HEK293 (cell line): Measurements from ENCODE around the gene KMT2D.

Experiments
- KLF1 ChIP-seq: fragments of 450-650 bp; formaldehyde crosslinking; IDR thresholded peaks from 2 replicates; pipeline ENCODE4 v1.5.1; 2016; ENCODE audit warnings: missing biosample characterization, missing genetic modification characterization
- SCRT2 ChIP-seq: fragments of 450-650 bp; formaldehyde crosslinking; IDR thresholded peaks from 2 replicates; pipeline ENCODE4 v1.5.1; 2016; ENCODE audit warnings: missing biosample characterization, missing genetic modification characterization
- SP7 ChIP-seq: fragments of 450-650 bp; formaldehyde crosslinking; IDR thresholded peaks from 2 replicates; pipeline ENCODE4 v1.5.1; 2016; ENCODE audit warnings: missing biosample characterization, missing genetic modification characterization
- ZBTB8A ChIP-seq: fragments of 450-650 bp; formaldehyde crosslinking; IDR thresholded peaks from 2 replicates; pipeline ENCODE4 v1.5.1; 2016; ENCODE audit warnings: missing biosample characterization, missing genetic modification characterization
- ZFHX2 ChIP-seq: fragments of 450-650 bp; formaldehyde crosslinking; conservative IDR thresholded peaks from 2 replicates; pipeline ENCODE4 v1.5.1; 2016; ENCODE audit warnings: missing biosample characterization, missing genetic modification characterization
- ZFP41 ChIP-seq: fragments of 450-650 bp; formaldehyde crosslinking; IDR thresholded peaks from 2 replicates; pipeline ENCODE4 v1.5.1; 2016; ENCODE audit warnings: missing biosample characterization, missing genetic modification characterization, borderline replicate concordance
- ZIC2 ChIP-seq: fragments of 450-650 bp; formaldehyde crosslinking; IDR thresholded peaks from 2 replicates; pipeline ENCODE4 v1.5.1; 2016; ENCODE audit warnings: missing biosample characterization, missing genetic modification characterization
- ZNF335 ChIP-seq: fragments of 450-650 bp; formaldehyde crosslinking; conservative IDR thresholded peaks from 2 replicates; pipeline ENCODE4 v1.5.1; 2016; ENCODE audit warnings: missing biosample characterization, missing genetic modification characterization
- ZNF341 ChIP-seq: fragments of 450-650 bp; formaldehyde crosslinking; IDR thresholded peaks from 2 replicates; pipeline ENCODE4; 2016; ENCODE audit warnings: low read depth, missing biosample characterization, missing genetic modification characterization
- ZNF423 ChIP-seq: fragments of 450-650 bp; formaldehyde crosslinking; IDR thresholded peaks from 2 replicates; pipeline ENCODE4 v1.5.1; 2016; ENCODE audit warnings: missing biosample characterization, missing genetic modification characterization
- ZNF585B ChIP-seq: fragments of 450-650 bp; formaldehyde crosslinking; IDR thresholded peaks from 2 replicates; pipeline ENCODE4 v1.5.1; 2016; ENCODE audit warnings: missing biosample characterization, missing genetic modification characterization
- ZNF610 ChIP-seq: fragments of 450-650 bp; formaldehyde crosslinking; IDR thresholded peaks from 2 replicates; pipeline ENCODE4 v1.5.1; 2016; ENCODE audit warnings: missing biosample characterization, missing genetic modification characterization, borderline replicate concordance
- ZNF707 ChIP-seq: fragments of 450-650 bp; formaldehyde crosslinking; IDR thresholded peaks from 2 replicates; pipeline ENCODE4 v1.5.1; 2016; ENCODE audit warnings: missing biosample characterization, missing genetic modification characterization
- ZNF785 ChIP-seq: fragments of 450-650 bp; formaldehyde crosslinking; IDR thresholded peaks from 2 replicates; pipeline ENCODE4 v1.5.1; 2016; ENCODE audit warnings: missing biosample characterization, missing genetic modification characterization
- TF ChIP-seq, protein P1 (sequence below): fragments of 450-650 bp; formaldehyde crosslinking; IDR thresholded peaks from 2 replicates; pipeline ENCODE4 v1.5.1; 2016; ENCODE audit warnings: missing biosample characterization, missing genetic modification characterization
- TF ChIP-seq, protein P2 (sequence below): fragments of 450-650 bp; formaldehyde crosslinking; IDR thresholded peaks from 2 replicates; pipeline ENCODE4 v1.5.1; 2016; ENCODE audit warnings: missing biosample characterization, missing genetic modification characterization
- TF ChIP-seq, protein P3 (sequence below): fragments of 450-650 bp; formaldehyde crosslinking; IDR thresholded peaks from 2 replicates; pipeline ENCODE4 v1.5.1; 2016; ENCODE audit warnings: missing biosample characterization, missing genetic modification characterization
- TF ChIP-seq, protein P4 (sequence below): fragments of 450-650 bp; formaldehyde crosslinking; optimal IDR thresholded peaks from 2 replicates; pipeline ENCODE3; 2016; ENCODE audit warnings: missing biosample characterization, mild to moderate bottlenecking, missing genetic modification characterization
- TF ChIP-seq, protein P5 (sequence below): fragments of 450-650 bp; formaldehyde crosslinking; IDR thresholded peaks from 2 replicates; pipeline ENCODE4 v1.5.1; 2016; ENCODE audit warnings: missing biosample characterization, missing genetic modification characterization

KMT2D gene

DNA sequence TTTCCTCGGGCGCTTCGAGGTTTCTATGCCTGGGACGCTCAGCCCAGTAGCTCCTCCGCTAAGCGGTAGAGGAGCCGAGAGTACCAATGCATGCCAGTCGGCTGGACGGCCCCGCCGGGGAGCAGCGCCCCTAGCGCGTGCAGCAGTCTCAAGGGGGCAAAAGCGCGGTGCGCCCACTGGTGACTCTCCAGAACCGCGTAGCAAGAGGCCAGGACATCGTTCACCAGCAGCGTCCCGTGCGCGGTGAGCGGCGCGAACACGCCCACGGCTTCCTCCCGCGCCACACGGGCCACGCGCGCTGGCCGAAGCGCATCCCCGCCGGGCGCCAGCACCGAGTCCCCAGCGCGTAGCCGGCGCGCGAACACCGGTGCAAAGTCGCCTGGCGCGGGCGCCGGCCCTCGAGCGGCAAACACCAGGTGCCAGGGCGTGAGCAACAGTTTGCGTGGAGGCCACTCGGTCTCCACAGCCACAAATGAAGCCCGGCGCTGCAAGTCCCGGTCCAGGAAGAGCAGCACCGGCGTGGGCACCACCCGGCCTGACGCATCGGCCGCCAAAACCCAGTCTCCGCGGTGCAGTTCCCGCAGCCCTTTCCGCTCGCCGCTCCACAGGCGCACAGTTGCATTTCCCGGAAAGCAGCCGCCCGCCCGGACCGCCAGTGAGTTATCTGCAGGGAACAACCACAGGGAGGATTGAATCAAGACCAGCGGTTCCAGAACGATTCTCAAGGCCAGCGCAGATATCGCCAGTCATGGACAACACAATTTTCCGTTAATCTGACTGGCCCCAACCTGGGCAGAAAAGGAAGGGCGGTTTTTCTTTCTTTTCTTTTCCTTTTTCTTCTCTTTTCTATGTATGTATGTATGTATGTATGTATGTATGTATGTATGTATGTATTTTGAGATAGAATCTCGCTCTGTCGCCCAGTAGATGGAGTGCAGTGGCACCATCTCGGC, 29.5 kb upstream of the KMT2D start (continued):
- TF ChIP-seq ZBTB8A (tag by site-specific recombination) (peak; percentile 48), ZFP41 (tag by site-specific recombination) (no peak), ZFHX2 (tag by site-specific recombination) (peak; percentile 54), ZNF707 (tag by site-specific recombination) (no peak), KLF1 (tag by site-specific recombination) (no peak), ZNF335 (peak; percentile 59), ZNF341 (0 out of 2 replicates have a peak, but pooled peaks have one; percentile 23), SP7 (no peak), ZNF785 (no peak), ZNF610 (tag by site-specific recombination) (peak; percentile 98), ZNF423 (tag by site-specific recombination) (peak; percentile 52; the same call in 1 of the 2 replicates), ZNF585B (tag by site-specific recombination) (no peak), ZIC2 (peak; percentile 84), SCRT2 (tag by site-specific recombination) (peak; percentile 90)
- TF ChIP-seq, protein P1, sequence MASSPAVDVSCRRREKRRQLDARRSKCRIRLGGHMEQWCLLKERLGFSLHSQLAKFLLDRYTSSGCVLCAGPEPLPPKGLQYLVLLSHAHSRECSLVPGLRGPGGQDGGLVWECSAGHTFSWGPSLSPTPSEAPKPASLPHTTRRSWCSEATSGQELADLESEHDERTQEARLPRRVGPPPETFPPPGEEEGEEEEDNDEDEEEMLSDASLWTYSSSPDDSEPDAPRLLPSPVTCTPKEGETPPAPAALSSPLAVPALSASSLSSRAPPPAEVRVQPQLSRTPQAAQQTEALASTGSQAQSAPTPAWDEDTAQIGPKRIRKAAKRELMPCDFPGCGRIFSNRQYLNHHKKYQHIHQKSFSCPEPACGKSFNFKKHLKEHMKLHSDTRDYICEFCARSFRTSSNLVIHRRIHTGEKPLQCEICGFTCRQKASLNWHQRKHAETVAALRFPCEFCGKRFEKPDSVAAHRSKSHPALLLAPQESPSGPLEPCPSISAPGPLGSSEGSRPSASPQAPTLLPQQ (tag by site-specific recombination) = peak; percentile 27; the same call in 1 of the 2 replicates
- TF ChIP-seq, protein P2, sequence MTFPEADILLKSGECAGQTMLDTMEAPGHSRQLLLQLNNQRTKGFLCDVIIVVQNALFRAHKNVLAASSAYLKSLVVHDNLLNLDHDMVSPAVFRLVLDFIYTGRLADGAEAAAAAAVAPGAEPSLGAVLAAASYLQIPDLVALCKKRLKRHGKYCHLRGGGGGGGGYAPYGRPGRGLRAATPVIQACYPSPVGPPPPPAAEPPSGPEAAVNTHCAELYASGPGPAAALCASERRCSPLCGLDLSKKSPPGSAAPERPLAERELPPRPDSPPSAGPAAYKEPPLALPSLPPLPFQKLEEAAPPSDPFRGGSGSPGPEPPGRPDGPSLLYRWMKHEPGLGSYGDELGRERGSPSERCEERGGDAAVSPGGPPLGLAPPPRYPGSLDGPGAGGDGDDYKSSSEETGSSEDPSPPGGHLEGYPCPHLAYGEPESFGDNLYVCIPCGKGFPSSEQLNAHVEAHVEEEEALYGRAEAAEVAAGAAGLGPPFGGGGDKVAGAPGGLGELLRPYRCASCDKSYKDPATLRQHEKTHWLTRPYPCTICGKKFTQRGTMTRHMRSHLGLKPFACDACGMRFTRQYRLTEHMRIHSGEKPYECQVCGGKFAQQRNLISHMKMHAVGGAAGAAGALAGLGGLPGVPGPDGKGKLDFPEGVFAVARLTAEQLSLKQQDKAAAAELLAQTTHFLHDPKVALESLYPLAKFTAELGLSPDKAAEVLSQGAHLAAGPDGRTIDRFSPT = peak; percentile 34; the same call in 1 of the 2 replicates
- TF ChIP-seq, protein P3, sequence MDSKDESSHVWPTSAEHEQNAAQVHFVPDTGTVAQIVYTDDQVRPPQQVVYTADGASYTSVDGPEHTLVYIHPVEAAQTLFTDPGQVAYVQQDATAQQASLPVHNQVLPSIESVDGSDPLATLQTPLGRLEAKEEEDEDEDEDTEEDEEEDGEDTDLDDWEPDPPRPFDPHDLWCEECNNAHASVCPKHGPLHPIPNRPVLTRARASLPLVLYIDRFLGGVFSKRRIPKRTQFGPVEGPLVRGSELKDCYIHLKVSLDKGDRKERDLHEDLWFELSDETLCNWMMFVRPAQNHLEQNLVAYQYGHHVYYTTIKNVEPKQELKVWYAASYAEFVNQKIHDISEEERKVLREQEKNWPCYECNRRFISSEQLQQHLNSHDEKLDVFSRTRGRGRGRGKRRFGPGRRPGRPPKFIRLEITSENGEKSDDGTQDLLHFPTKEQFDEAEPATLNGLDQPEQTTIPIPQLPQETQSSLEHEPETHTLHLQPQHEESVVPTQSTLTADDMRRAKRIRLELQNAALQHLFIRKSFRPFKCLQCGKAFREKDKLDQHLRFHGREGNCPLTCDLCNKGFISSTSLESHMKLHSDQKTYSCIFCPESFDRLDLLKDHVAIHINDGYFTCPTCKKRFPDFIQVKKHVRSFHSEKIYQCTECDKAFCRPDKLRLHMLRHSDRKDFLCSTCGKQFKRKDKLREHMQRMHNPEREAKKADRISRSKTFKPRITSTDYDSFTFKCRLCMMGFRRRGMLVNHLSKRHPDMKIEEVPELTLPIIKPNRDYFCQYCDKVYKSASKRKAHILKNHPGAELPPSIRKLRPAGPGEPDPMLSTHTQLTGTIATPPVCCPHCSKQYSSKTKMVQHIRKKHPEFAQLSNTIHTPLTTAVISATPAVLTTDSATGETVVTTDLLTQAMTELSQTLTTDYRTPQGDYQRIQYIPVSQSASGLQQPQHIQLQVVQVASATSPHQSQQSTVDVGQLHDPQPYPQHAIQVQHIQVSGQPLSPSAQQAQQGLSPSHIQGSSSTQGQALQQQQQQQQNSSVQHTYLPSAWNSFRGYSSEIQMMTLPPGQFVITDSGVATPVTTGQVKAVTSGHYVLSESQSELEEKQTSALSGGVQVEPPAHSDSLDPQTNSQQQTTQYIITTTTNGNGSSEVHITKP = no peak
- TF ChIP-seq, protein P4, sequence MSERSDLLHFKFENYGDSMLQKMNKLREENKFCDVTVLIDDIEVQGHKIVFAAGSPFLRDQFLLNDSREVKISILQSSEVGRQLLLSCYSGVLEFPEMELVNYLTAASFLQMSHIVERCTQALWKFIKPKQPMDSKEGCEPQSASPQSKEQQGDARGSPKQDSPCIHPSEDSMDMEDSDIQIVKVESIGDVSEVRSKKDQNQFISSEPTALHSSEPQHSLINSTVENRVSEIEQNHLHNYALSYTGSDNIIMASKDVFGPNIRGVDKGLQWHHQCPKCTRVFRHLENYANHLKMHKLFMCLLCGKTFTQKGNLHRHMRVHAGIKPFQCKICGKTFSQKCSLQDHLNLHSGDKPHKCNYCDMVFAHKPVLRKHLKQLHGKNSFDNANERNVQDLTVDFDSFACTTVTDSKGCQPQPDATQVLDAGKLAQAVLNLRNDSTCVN (tag by site-specific recombination) = peak; percentile 82
- TF ChIP-seq, protein P5, sequence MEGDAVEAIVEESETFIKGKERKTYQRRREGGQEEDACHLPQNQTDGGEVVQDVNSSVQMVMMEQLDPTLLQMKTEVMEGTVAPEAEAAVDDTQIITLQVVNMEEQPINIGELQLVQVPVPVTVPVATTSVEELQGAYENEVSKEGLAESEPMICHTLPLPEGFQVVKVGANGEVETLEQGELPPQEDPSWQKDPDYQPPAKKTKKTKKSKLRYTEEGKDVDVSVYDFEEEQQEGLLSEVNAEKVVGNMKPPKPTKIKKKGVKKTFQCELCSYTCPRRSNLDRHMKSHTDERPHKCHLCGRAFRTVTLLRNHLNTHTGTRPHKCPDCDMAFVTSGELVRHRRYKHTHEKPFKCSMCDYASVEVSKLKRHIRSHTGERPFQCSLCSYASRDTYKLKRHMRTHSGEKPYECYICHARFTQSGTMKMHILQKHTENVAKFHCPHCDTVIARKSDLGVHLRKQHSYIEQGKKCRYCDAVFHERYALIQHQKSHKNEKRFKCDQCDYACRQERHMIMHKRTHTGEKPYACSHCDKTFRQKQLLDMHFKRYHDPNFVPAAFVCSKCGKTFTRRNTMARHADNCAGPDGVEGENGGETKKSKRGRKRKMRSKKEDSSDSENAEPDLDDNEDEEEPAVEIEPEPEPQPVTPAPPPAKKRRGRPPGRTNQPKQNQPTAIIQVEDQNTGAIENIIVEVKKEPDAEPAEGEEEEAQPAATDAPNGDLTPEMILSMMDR (tag by site-specific recombination) = peak; percentile 95
